Esophagus (tissue), 2 donors: ENCODE data around the gene LILRA1. TPM values are rescaled to one million over a fixed set of nuclear protein-coding genes. Genes with fewer than 3 reads are reported as not detected.

ENCODE experiments used
- H3K27ac ChIP-seq, 2 donors: one replicate each; pipeline ENCODE4 v1.5.1; 2013; ENCODE audit warnings: low read depth in 2 of 2, mild to moderate bottlenecking in 2 of 2, inconsistent platforms in 1 of 2, low read length in 1 of 2, moderate library complexity in 1 of 2
- H3K27me3 ChIP-seq, 2 donors: one replicate each; pipeline ENCODE4 v1.6.1; 2013; ENCODE audit warnings: low read length in 2 of 2, control low read depth in 1 of 2, mild to moderate bottlenecking in 1 of 2; ENCODE audit not compliant: insufficient read depth in 2 of 2, control insufficient read depth in 1 of 2
- H3K36me3 ChIP-seq, 2 donors: one replicate each; pipeline ENCODE4 v1.6.1; 2013; ENCODE audit warnings: low read length in 1 of 2; ENCODE audit not compliant: control insufficient read depth in 2 of 2, insufficient read depth in 2 of 2
- H3K4me1 ChIP-seq, 2 donors: one replicate each; pipeline ENCODE4 v1.6.1; 2013; ENCODE audit warnings: low read length in 1 of 2; ENCODE audit not compliant: control insufficient read depth in 2 of 2, insufficient read depth in 2 of 2
- H3K4me3 ChIP-seq, 2 donors: one replicate each; pipeline ENCODE4 v1.5.1; 2013; ENCODE audit warnings: low read length in 2 of 2, mild to moderate bottlenecking in 2 of 2, low read depth in 1 of 2, moderate library complexity in 1 of 2
- H3K9me3 ChIP-seq, 2 donors: one replicate each; pipeline ENCODE4 v1.6.1; 2013; ENCODE audit warnings: mild to moderate bottlenecking in 2 of 2, low read depth in 1 of 2, low read length in 1 of 2, moderate library complexity in 1 of 2; ENCODE audit not compliant: control insufficient read depth in 2 of 2, insufficient read depth in 1 of 2
- WGBS, 2 donors: extraction: QIAGEN DNeasy Blood & Tissue Kit; methylation state at CpG; one replicate each; pipeline ENCODE4 v1.1.7; 2013; 5-methylcytosine and 5-hydroxymethylcytosine counted together
- polyA plus RNA-seq, 2 donors: library from polyadenylated mRNA; stranded (reverse); fragments of 200-250 nt; gene quantifications; one replicate each; pipeline ENCODE4 v1.2.3, GENCODE V29; 2013
- donor health status: healthy with polysubstance abuse.
- donor health status: Bipolar disorder and iron deficiency.

Gene LILRA1
- polyA plus RNA-seq, 2 donors, result 0.08 to 0.21 TPM

DNA sequence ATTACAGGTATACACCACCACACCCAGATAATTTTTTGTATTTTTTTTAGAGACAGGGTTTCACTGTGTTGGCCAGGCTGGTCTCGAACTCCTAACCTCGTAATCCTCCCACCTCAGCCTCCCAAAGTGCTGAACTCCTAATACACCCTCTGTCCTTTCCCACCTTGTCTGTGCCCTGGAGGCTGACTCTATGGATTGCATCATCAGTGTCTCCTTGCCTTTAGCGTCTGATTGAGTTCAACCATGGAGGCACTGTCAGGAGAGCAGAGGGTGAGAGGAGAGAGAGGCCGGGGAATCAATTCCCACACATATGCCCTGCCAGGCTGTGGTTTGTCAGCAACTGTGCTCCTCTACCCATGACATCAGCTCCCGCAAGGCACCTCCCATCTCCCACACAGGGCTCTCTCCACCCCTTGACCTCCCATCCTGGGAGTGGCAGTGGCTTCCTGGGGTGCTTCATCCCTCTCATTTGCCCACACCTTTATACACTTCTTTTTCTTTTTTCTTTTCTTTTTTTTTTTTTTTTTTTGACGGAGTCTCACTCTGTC, 56.8 kb downstream of the LILRA1 start:
- no peak overlapping the region for H3K27ac ChIP-seq
- no peak overlapping the region for H3K4me3 ChIP-seq
- H3K9me3 ChIP-seq, result no peaks in the 10 kb centered on the region
- no peaks in the 10 kb centered on the region for H3K27me3 ChIP-seq
- H3K4me1 ChIP-seq, result no peaks in the 10 kb centered on the region
- 82 to 89% methylated on average over 5 to 6 of the region's 6 CpGs for WGBS, 2 donors
- H3K36me3 ChIP-seq, result no peaks in the 10 kb centered on the region

Other genes with a start within 250 kb of the LILRA1 start
- gene LAIR1, start 228.7 kb upstream of the LILRA1 start, polyA plus RNA-seq, result 1 to 10 TPM; 1.9 to 2.0 TPM
- gene TTYH1, start 178.2 kb upstream of the LILRA1 start, polyA plus RNA-seq, result 1 to 10 TPM in 1 of 2 donors, under 1 TPM in 1; 0.82 to 3.7 TPM
- 100 to 1,000 TPM in 1 of 2 donors, 10 to 100 TPM in 1; 55.3 to 137 TPM for gene LENG8, start 144.4 kb upstream of the LILRA1 start, polyA plus RNA-seq
- gene LENG9, start 129.9 kb upstream of the LILRA1 start, polyA plus RNA-seq, result 1 to 10 TPM; 4.4 to 5.8 TPM
- gene CDC42EP5, start 120.3 kb upstream of the LILRA1 start, polyA plus RNA-seq, result 10 to 100 TPM in 1 of 2 donors, 1 to 10 TPM in 1; 7.0 to 13.1 TPM
- gene LAIR2, start 90.8 kb upstream of the LILRA1 start, polyA plus RNA-seq, result under 1 TPM in 1 of 2 donors, not detected in 1; 0.08 TPM
- gene LILRA2, start 19.8 kb upstream of the LILRA1 start, polyA plus RNA-seq, result under 1 TPM; 0.53 to 0.55 TPM
- under 1 TPM; 0.46 to 0.55 TPM for gene LILRB1, start 36.9 kb downstream of the LILRA1 start, polyA plus RNA-seq
- under 1 TPM; 0.35 to 0.58 TPM for gene LILRB4, start 69.4 kb downstream of the LILRA1 start, polyA plus RNA-seq
- not detected for gene KIR3DL3, start 130.8 kb downstream of the LILRA1 start, polyA plus RNA-seq
- gene KIR2DL3, start 144.9 kb downstream of the LILRA1 start, polyA plus RNA-seq, result not detected
- not detected for gene KIR2DL1, start 176.2 kb downstream of the LILRA1 start, polyA plus RNA-seq
- gene KIR2DL4, start 210.0 kb downstream of the LILRA1 start, polyA plus RNA-seq, result not detected
- not detected for gene KIR3DL1, start 222.8 kb downstream of the LILRA1 start, polyA plus RNA-seq
- gene KIR2DS4, start 239.0 kb downstream of the LILRA1 start, polyA plus RNA-seq, result not detected